ENCODE results near the gene ERAL1. TPM values are rescaled to one million over a fixed set of nuclear protein-coding genes. Genes with fewer than 3 reads are reported as not detected.
"Not testable (repeated sequence)": the region's sequence is repeated elsewhere in the genome, so short reads cannot be mapped to it uniquely, and the experiment has no call there.

The ERAL1 gene
- polyA plus RNA-seq, 1 donor: 77.1 TPM

GRCh38 chr17:28897769-28898526, 43.1 kb downstream of the ERAL1 start:
- DNase-seq: no peak

GRCh38 chr17:28898527-28898955, 43.7 kb downstream of the ERAL1 start:
- no peak for DNase-seq

- DNase-seq: no peak
Measured at GRCh38 chr17:28899212-28899815, 44.5 kb downstream of the ERAL1 start.

- no peak for DNase-seq
Measured at GRCh38 chr17:28900986-28901726, 46.3 kb downstream of the ERAL1 start.

GRCh38 chr17:28901866-28902818, 47.3 kb downstream of the ERAL1 start:
- DNase-seq: peak; percentile 65

GRCh38 chr17:28902819-28903545, 48.2 kb downstream of the ERAL1 start, which contains the start of gene DHRS13:
Gene DHRS13, minus strand, starts transcription at chr17:28903079. Its CDS starts 135 bp downstream, at chr17:28902944.
- DNase-seq: peak; percentile 90

- not testable (repeated sequence) for DNase-seq
Measured at GRCh38 chr17:28903546-28903841, 48.7 kb downstream of the ERAL1 start.

GRCh38 chr17:28904800-28905199, 50.0 kb downstream of the ERAL1 start:
- DNase-seq: no peak

- DNase-seq: no peak
Measured at GRCh38 chr17:28906276-28906675, 51.5 kb downstream of the ERAL1 start.

GRCh38 chr17:28906706-28907438, 52.1 kb downstream of the ERAL1 start:
- DNase-seq: no peak

GRCh38 chr17:28907709-28908475, 53.1 kb downstream of the ERAL1 start:
- no peak for DNase-seq

- no peak for DNase-seq
Measured at GRCh38 chr17:28908640-28909167, 53.9 kb downstream of the ERAL1 start.

GRCh38 chr17:28910534-28910933, 55.7 kb downstream of the ERAL1 start:
- no peak for DNase-seq

Other genes with a start within 250 kb of the ERAL1 start
- gene RSKR, start 240.8 kb upstream of the ERAL1 start, polyA plus RNA-seq (ENCODE audit: insufficient read length): 30.4 TPM
- gene BLTP2, start 209.9 kb upstream of the ERAL1 start, polyA plus RNA-seq (ENCODE audit: insufficient read length): 119 TPM
- gene SDF2, start 193.1 kb upstream of the ERAL1 start, polyA plus RNA-seq (ENCODE audit: insufficient read length): 76.6 TPM
- 80.6 TPM for gene SUPT6H, start 192.8 kb upstream of the ERAL1 start, polyA plus RNA-seq (ENCODE audit: insufficient read length)
- 10.4 TPM for gene PROCA1, start 143.1 kb upstream of the ERAL1 start, polyA plus RNA-seq (ENCODE audit: insufficient read length)
- gene RAB34, start 137.1 kb upstream of the ERAL1 start, polyA plus RNA-seq (ENCODE audit: insufficient read length): 181 TPM
- gene RPL23A, start 135.0 kb upstream of the ERAL1 start, polyA plus RNA-seq (ENCODE audit: insufficient read length): 871 TPM
- 13.6 TPM for gene TLCD1, start 128.8 kb upstream of the ERAL1 start, polyA plus RNA-seq (ENCODE audit: insufficient read length)
- 11.2 TPM for gene NEK8, start 126.2 kb upstream of the ERAL1 start, polyA plus RNA-seq (ENCODE audit: insufficient read length)
- 108 TPM for gene TRAF4, start 111.0 kb upstream of the ERAL1 start, polyA plus RNA-seq (ENCODE audit: insufficient read length)
- 20.6 TPM for gene FAM222B, start 12.2 kb upstream of the ERAL1 start, polyA plus RNA-seq (ENCODE audit: insufficient read length)
- gene FLOT2, start 42.7 kb downstream of the ERAL1 start, polyA plus RNA-seq (ENCODE audit: insufficient read length): 78.5 TPM
- gene DHRS13, start 48.1 kb downstream of the ERAL1 start, polyA plus RNA-seq (ENCODE audit: insufficient read length): 12.7 TPM
- 57.6 TPM for gene PHF12, start 96.5 kb downstream of the ERAL1 start, polyA plus RNA-seq (ENCODE audit: insufficient read length)
- 0.63 TPM for gene SEZ6, start 151.0 kb downstream of the ERAL1 start, polyA plus RNA-seq (ENCODE audit: insufficient read length)
- 8.8 TPM for gene PIPOX, start 188.1 kb downstream of the ERAL1 start, polyA plus RNA-seq (ENCODE audit: insufficient read length)

All from left kidney (tissue), 2 donors.